SK-N-MC (cell line): ENCODE data around the gene SPOP.

ENCODE experiments used
- EZH2 ChIP-seq: fragments of 200-600 bp; sonication (generic); IDR thresholded peaks from one replicate; pipeline ENCODE4 v1.6.1; 2017; ENCODE audit warnings: antibody characterized with exemption
- FOXP2 ChIP-seq: optimal IDR thresholded peaks from 2 replicates; pipeline ENCODE3; 2011; ENCODE audit warnings: mild to moderate bottlenecking, moderate library complexity; ENCODE audit not compliant: insufficient read depth; ENCODE audit errors: extremely low read length, control extremely low read depth
- POLR2AphosphoS5 ChIP-seq: IDR thresholded peaks from 2 replicates; pipeline ENCODE4 v1.6.1; 2012; ENCODE audit warnings: mild to moderate bottlenecking, low read depth, low read length, borderline replicate concordance

GRCh38 chr17:49690256-49690655, 12.4 kb upstream of the SPOP start:
- TF ChIP-seq POLR2AphosphoS5 (no peak), EZH2 (no peak), FOXP2 (no peak)
